Ovary (tissue), 9 donors: ENCODE measurements around the gene ZNF19. TPM values are rescaled to one million over a fixed set of nuclear protein-coding genes. Genes with fewer than 3 reads are reported as not detected.

Source experiments
- DNase-seq, 5 donors: peaks; one replicate each; pipeline ENCODE4 v3.0.0-alpha.2; 2019 to 2020
- H3K27ac ChIP-seq, 2 donors: fragments of 200-600 bp; one replicate each; pipeline versions ENCODE4 v1.5.1 to v1.8.0; 2019 to 2022
- H3K27me3 ChIP-seq: fragments of 200-600 bp; one replicate; pipeline ENCODE4 v1.8.0; 2022
- H3K36me3 ChIP-seq: fragments of 200-600 bp; sonication (generic); one replicate; pipeline ENCODE4 v1.5.1; 2019
- H3K4me1 ChIP-seq: one replicate; pipeline ENCODE4 v1.8.1; 2013; ENCODE audit warnings: mild to moderate bottlenecking, moderate library complexity; ENCODE audit not compliant: insufficient read depth
- H3K4me3 ChIP-seq: fragments of 200-600 bp; sonication (generic); one replicate; pipeline ENCODE4 v1.5.1; 2017
- H3K9me3 ChIP-seq, 2 donors: fragments of 200-600 bp in 1 of 2; sonication (generic) in 1 of 2; one replicate each; pipeline versions ENCODE4 v1.5.1 to v1.8.1; 2013 to 2019; ENCODE audit warnings: mild to moderate bottlenecking in 1 of 2, moderate library complexity in 1 of 2
- CTCF ChIP-seq, 3 donors: fragments of 450-650 bp in 2 of 3; fragments of 200-600 bp in 1 of 3; IDR thresholded peaks; one replicate each; pipeline versions ENCODE4 v1.5.1 to v1.8.0; 2016 to 2022; ENCODE audit warnings: antibody characterized with exemption in 3 of 3, mild to moderate bottlenecking in 1 of 3
- EP300 ChIP-seq: sonication (generic); formaldehyde crosslinking; IDR thresholded peaks from one replicate; pipeline ENCODE4 v1.6.1; 2017; ENCODE audit warnings: antibody characterized with exemption
- POLR2A ChIP-seq: fragments of 450-650 bp; IDR thresholded peaks from one replicate; pipeline ENCODE4 v1.6.1; 2017; ENCODE audit warnings: antibody characterized with exemption, mild to moderate bottlenecking, moderate library complexity
- WGBS, 3 donors: extraction: QIAGEN DNeasy Blood & Tissue Kit in 1 of 3; methylation state at CpG; one replicate each; pipeline versions ENCODE4 v1.1.5 to v1.1.7; 2013 to 2017; 5-methylcytosine and 5-hydroxymethylcytosine counted together
- intact Hi-C, 4 donors: fragments of 100-400 bp; cut with DNase I; formaldehyde crosslinking; loops; one replicate each; pipeline versions ENCODE4 v1.11.0 to v1.15.1; 2022 to 2023
- polyA plus RNA-seq, 2 donors: library from polyadenylated mRNA; stranded (reverse); fragments of 200-250 nt in 1 of 2; fragments of 350-450 nt in 1 of 2; fragmentation: Illumina TruSeq in 1 of 2; extraction: RNeasy Lipid Tissue Mini Kit (QIAGEN cat#74804) in 1 of 2; gene quantifications; one replicate each; pipeline ENCODE4 v1.2.3, GENCODE V29; 2013 to 2014
- total RNA-seq, 7 donors: library from RNA; depleted of rRNA in 2 of 7; stranded (reverse); fragments of >200 nt in 2 of 7; fragmentation: NEBNext Ultra II Directional in 3 of 7; extraction: Animal tissue kit (Norgen Biotek cat#: 25700) in 3 of 7; gene quantifications; one replicate each; pipeline versions ENCODE4 v1.1.0 to v1.2.4, GENCODE V29; 2016 to 2023
- donor health status: DM: no; HTN: no; CAD: no; lungs with moderate emphysema.
- donor health status: DM: no; HTN: no; CAD: no.
- donor health status: Bipolar disorder and iron deficiency.
- donor health status: DM: yes; HTN: yes; CAD: no.
- donor health status: DM: no; HTN: no; CAD: no.
- donor health status: DM: yes; HTN: yes; CAD: no.

The ZNF19 gene
- total and polyA plus RNA-seq, 9 donors = 3.7 to 9.9 (median 6.0) TPM

GRCh38 chr16:71484006-71484893 lies 4.9 kb downstream of the ZNF19 start:
- TF ChIP-seq POLR2A = peak; percentile 89
- no peak for TF ChIP-seq CTCF (IDR thresholded peaks at IDR 0.05)
- Histone ChIP-seq H3K4me1 (peaks cover 1% of the 10 kb centered on the region), H3K36me3 (no peaks in the 10 kb centered on the region), H3K27ac (peak overlapping the region; percentile 69 to 96), H3K4me3 (peak overlapping the region; percentile 100), H3K27me3 (no peaks in the 10 kb centered on the region), H3K9me3 (no peaks in the 10 kb centered on the region)
- DNase-seq = peak; percentile 85 to 90 (median 87)
- 0 to 1% (median 0%) methylated on average over 43 to 44 of the region's 44 CpGs for WGBS, 3 donors
- intact Hi-C loops = loop anchor here in 1 of 4 donors (2.0 kb wide), 1 partner anchor 21 kb away; the partner anchor contains the start of gene ZNF23

- intact Hi-C loops = no loop called here
These were observed 6.6 kb downstream of the ZNF19 start for GRCh38 chr16:71482569-71482968.

GRCh38 chr16:71480956-71481355 lies 8.2 kb downstream of the ZNF19 start:
- WGBS, 3 donors = 88 to 97% (median 93%) methylated on average over 2 of the region's 2 CpGs
- intact Hi-C loops = no loop called here
- TF ChIP-seq POLR2A = no peak
- no peak for TF ChIP-seq EP300
- TF ChIP-seq CTCF (IDR thresholded peaks at IDR 0.05) = no peak
- no peaks in the 10 kb centered on the region for H3K27me3 ChIP-seq
- H3K27ac ChIP-seq = no peak overlapping the region
- no peak overlapping the region for H3K4me3 ChIP-seq
- no peaks in the 10 kb centered on the region for H3K9me3 ChIP-seq
- H3K36me3 ChIP-seq = no peaks in the 10 kb centered on the region
- no peak for DNase-seq
- peaks cover 1% of the 10 kb centered on the region for H3K4me1 ChIP-seq

More at GRCh38 chr16:71482569-71482968, 6.6 kb downstream of the ZNF19 start:
- no peaks in the 10 kb centered on the region for H3K36me3 ChIP-seq
- H3K9me3 ChIP-seq = no peaks in the 10 kb centered on the region
- H3K27ac ChIP-seq = no peak overlapping the region
- H3K4me3 ChIP-seq = no peak overlapping the region
- H3K27me3 ChIP-seq = no peaks in the 10 kb centered on the region
- DNase-seq = no peak
- TF ChIP-seq CTCF (IDR thresholded peaks at IDR 0.05) = no peak
- TF ChIP-seq POLR2A = no peak
- TF ChIP-seq EP300 = no peak
- 86 to 88% (median 88%) methylated on average over 5 of the region's 5 CpGs for WGBS, 3 donors
- H3K4me1 ChIP-seq = peaks cover 1% of the 10 kb centered on the region

- Histone ChIP-seq H3K4me1 (peaks cover 1% of the 10 kb centered on the region), H3K27me3 (no peaks in the 10 kb centered on the region), H3K36me3 (no peaks in the 10 kb centered on the region), H3K4me3 (no peak overlapping the region), H3K9me3 (no peaks in the 10 kb centered on the region), H3K27ac (no peak overlapping the region)
- DNase-seq = no peak
- intact Hi-C loops = no loop called here
- WGBS, 3 donors = 42 to 51% (median 44%) methylated on average over 3 of the region's 3 CpGs
- TF ChIP-seq EP300 (no peak), CTCF (IDR thresholded peaks at IDR 0.05) (no peak), POLR2A (no peak)
These were observed 9.7 kb downstream of the ZNF19 start for GRCh38 chr16:71479420-71479819.
